ENCODE results near the gene FGFR3. TPM values are rescaled to one million over a fixed set of nuclear protein-coding genes. Genes with fewer than 3 reads are reported as not detected.
"Not testable (repeated sequence)": the region's sequence is repeated elsewhere in the genome, so short reads cannot be mapped to it uniquely, and the experiment has no call there.

FGFR3 gene
- total RNA-seq, 2 donors from 2014 or later = 2.1 to 2.4 TPM

GRCh38 chr4:1842993-1843448 lies 49.9 kb downstream of the FGFR3 start:
- intact Hi-C loops (cut with DNase I) = no loop called here
- DNase-seq (ENCODE audit: low spot score) = no peak

GRCh38 chr4:1843852-1844251 lies 50.8 kb downstream of the FGFR3 start:
- intact Hi-C loops (cut with DNase I) = no loop called here
- no peak for DNase-seq (ENCODE audit: low spot score)

GRCh38 chr4:1844618-1845017 lies 51.5 kb downstream of the FGFR3 start:
- DNase-seq (ENCODE audit: low spot score); intact Hi-C loops (cut with DNase I): not testable (repeated sequence)

GRCh38 chr4:1846580-1846979 lies 53.5 kb downstream of the FGFR3 start:
- no peak for DNase-seq (ENCODE audit: low spot score)
- intact Hi-C loops (cut with DNase I) = no loop called here

- DNase-seq (ENCODE audit: low spot score) = no peak
- intact Hi-C loops (cut with DNase I) = no loop called here
Measured at GRCh38 chr4:1850276-1850675, 57.2 kb downstream of the FGFR3 start.

GRCh38 chr4:1851160-1851559 lies 58.1 kb downstream of the FGFR3 start:
- intact Hi-C loops (cut with DNase I) = no loop called here
- DNase-seq (ENCODE audit: low spot score) = no peak

GRCh38 chr4:1851575-1852410 lies 58.7 kb downstream of the FGFR3 start:
- no peak for DNase-seq (ENCODE audit: low spot score)
- intact Hi-C loops (cut with DNase I) = no loop called here

- no peak for DNase-seq (ENCODE audit: low spot score)
- intact Hi-C loops (cut with DNase I) = no loop called here
Measured at GRCh38 chr4:1852904-1853623, 60.0 kb downstream of the FGFR3 start.

- DNase-seq (ENCODE audit: low spot score) = no peak
- intact Hi-C loops (cut with DNase I) = no loop called here
Measured at GRCh38 chr4:1854752-1855151, 61.7 kb downstream of the FGFR3 start.

- intact Hi-C loops (cut with DNase I) = no loop called here
- no peak for DNase-seq (ENCODE audit: low spot score)
Measured at GRCh38 chr4:1855333-1856070, 62.4 kb downstream of the FGFR3 start.

- intact Hi-C loops (cut with DNase I) = no loop called here
- DNase-seq (ENCODE audit: low spot score) = peak; percentile 99
Measured at GRCh38 chr4:1856071-1856942, 63.2 kb downstream of the FGFR3 start, which contains the start of gene LETM1. TSS of gene LETM1 (minus strand) at chr4:1856156. CDS start at chr4:1855950, 206 bp downstream.

- DNase-seq (ENCODE audit: low spot score) = no peak
- intact Hi-C loops (cut with DNase I) = no loop called here
Measured at GRCh38 chr4:1856943-1857699, 64.0 kb downstream of the FGFR3 start.

- intact Hi-C loops (cut with DNase I) = no loop called here
- no peak for DNase-seq (ENCODE audit: low spot score)
Measured at GRCh38 chr4:1857931-1858330, 64.8 kb downstream of the FGFR3 start.

Other genes starting within 250 kb of the FGFR3 start
- 1 to 10 TPM; 1.5 to 1.7 TPM for gene FAM53A, start 109.0 kb upstream of the FGFR3 start, total RNA-seq
- gene SLBP, start 81.0 kb upstream of the FGFR3 start, total RNA-seq = 10 to 100 TPM; 25.6 to 27.9 TPM
- 10 to 100 TPM; 25.1 to 28.1 TPM for gene TMEM129, start 72.0 kb upstream of the FGFR3 start, total RNA-seq
- gene TACC3, start 71.8 kb upstream of the FGFR3 start, total RNA-seq = 1 to 10 TPM; 5.2 to 9.3 TPM
- 10 to 100 TPM; 22.0 to 25.7 TPM for gene LETM1, start 62.9 kb downstream of the FGFR3 start, total RNA-seq
- 10 to 100 TPM; 33.5 to 45.4 TPM for gene NSD2, start 78.1 kb downstream of the FGFR3 start, total RNA-seq
- gene NELFA, start 215.7 kb downstream of the FGFR3 start, total RNA-seq = 10 to 100 TPM; 16.2 to 17.3 TPM

All from posterior vena cava (tissue), 2 donors.